ENCODE data around the gene TULP1. TPM values are rescaled to one million over a fixed set of nuclear protein-coding genes. Genes with fewer than 3 reads are reported as not detected.

The TULP1 gene
- total and polyA plus RNA-seq, 7 donors, result 0.05 to 0.09 (median 0.08) TPM; not detected in 4

DNA sequence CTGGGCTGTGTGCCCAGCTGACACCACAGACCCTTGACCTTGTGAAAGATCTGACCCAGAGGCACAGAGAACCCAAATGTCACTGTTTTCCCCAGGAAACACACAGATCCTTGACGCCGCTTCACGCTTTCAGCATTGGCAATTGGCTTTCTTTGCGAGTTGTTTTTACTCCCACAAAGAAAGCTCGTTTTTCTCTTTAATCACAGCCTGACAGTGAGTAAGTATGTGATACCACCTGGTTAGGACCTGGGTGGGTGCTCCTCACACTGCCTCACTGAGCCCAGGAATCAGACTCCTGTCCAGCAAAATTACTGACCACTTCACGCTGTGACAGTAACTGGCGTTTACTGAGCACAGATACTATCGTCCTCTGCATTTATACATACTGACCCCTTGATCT, 31.5 kb downstream of the TULP1 start:
- H3K4me1 ChIP-seq, result peaks cover under 1% of the 10 kb centered on the region
- no peaks in the 10 kb centered on the region for H3K9me3 ChIP-seq
- no peak for ATAC-seq
- H3K27ac ChIP-seq, result no peak overlapping the region
- H3K36me3 ChIP-seq (ENCODE audit: insufficient read depth in 1 of 2, low read depth in 1 of 2), result peaks cover 4 to 72% of the 10 kb centered on the region in 2 donors
- 79 to 92% (median 91%) methylated on average over 8 of the region's 8 CpGs for WGBS, 3 donors
- H3K4me3 ChIP-seq, result no peak overlapping the region
- TF ChIP-seq, protein P1, sequence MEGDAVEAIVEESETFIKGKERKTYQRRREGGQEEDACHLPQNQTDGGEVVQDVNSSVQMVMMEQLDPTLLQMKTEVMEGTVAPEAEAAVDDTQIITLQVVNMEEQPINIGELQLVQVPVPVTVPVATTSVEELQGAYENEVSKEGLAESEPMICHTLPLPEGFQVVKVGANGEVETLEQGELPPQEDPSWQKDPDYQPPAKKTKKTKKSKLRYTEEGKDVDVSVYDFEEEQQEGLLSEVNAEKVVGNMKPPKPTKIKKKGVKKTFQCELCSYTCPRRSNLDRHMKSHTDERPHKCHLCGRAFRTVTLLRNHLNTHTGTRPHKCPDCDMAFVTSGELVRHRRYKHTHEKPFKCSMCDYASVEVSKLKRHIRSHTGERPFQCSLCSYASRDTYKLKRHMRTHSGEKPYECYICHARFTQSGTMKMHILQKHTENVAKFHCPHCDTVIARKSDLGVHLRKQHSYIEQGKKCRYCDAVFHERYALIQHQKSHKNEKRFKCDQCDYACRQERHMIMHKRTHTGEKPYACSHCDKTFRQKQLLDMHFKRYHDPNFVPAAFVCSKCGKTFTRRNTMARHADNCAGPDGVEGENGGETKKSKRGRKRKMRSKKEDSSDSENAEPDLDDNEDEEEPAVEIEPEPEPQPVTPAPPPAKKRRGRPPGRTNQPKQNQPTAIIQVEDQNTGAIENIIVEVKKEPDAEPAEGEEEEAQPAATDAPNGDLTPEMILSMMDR (IDR thresholded peaks at IDR 0.05), result no peak
- intact Hi-C loops (cut with DNase I), result no loop called here
- DNase-seq, result no peak
- no peaks in the 10 kb centered on the region for H3K27me3 ChIP-seq (ENCODE audit: insufficient read depth in 3 of 3, low read length in 2 of 3)

DNA sequence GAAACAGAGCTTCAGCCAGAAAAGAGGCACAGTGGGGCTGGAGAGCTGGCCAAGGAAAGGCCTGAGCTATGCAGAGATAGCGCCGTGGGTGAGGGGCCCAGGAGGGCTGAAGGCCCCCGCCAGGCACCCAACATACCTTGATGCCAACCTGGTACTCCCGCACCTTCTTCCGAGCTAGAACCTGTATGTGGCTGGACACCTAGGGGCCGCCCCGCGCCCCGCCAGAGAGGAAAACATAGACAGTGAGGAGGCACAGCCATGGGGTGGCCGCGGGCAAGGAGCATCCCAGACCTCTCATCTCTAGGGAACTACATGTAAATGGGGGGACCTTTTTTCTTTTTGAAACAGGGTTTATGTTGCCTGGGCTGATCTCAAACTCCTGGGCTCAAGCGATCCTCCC, 32.5 kb downstream of the TULP1 start:
- DNase-seq (no peak), ATAC-seq (no peak)
- no peak overlapping the region for H3K4me3 ChIP-seq
- peaks cover 4 to 77% of the 10 kb centered on the region in 2 donors for H3K36me3 ChIP-seq (ENCODE audit: insufficient read depth in 1 of 2, low read depth in 1 of 2)
- no peaks in the 10 kb centered on the region for H3K9me3 ChIP-seq
- H3K27ac ChIP-seq, result no peak overlapping the region
- TF ChIP-seq, protein P1 (IDR thresholded peaks at IDR 0.05), result no peak
- H3K27me3 ChIP-seq (ENCODE audit: insufficient read depth in 3 of 3, low read length in 2 of 3), result no peaks in the 10 kb centered on the region
- WGBS, 3 donors, result 92 to 98% (median 94%) methylated on average over 9 to 12 of the region's 12 CpGs
- no peaks in the 10 kb centered on the region for H3K4me1 ChIP-seq
- intact Hi-C loops (cut with DNase I), result no loop called here

- Histone ChIP-seq H3K9me3 (no peaks in the 10 kb centered on the region), H3K4me3 (no peak overlapping the region), H3K27me3 (ENCODE audit: insufficient read depth in 3 of 3, low read length in 2 of 3) (no peaks in the 10 kb centered on the region), H3K36me3 (ENCODE audit: insufficient read depth in 1 of 2, low read depth in 1 of 2) (peaks cover 4 to 80% of the 10 kb centered on the region in 2 donors), H3K27ac (no peak overlapping the region), H3K4me1 (no peaks in the 10 kb centered on the region)
- TF ChIP-seq, protein P1 (IDR thresholded peaks at IDR 0.05), result no peak
- no peak for ATAC-seq
- intact Hi-C loops (cut with DNase I), result no loop called here
- WGBS, 3 donors, result 85 to 89% (median 88%) methylated on average over 7 of the region's 7 CpGs
- peak in 1 of 2 donors; percentile 21 for DNase-seq
Measured at GRCh38 chr6:35478259-35478658, 34.4 kb downstream of the TULP1 start.

GRCh38 chr6:35477551-35478179, 35.0 kb downstream of the TULP1 start:
- H3K4me1 ChIP-seq, result no peaks in the 10 kb centered on the region
- ATAC-seq (no peak), DNase-seq (no peak)
- intact Hi-C loops (cut with DNase I), result no loop called here
- no peak overlapping the region for H3K4me3 ChIP-seq
- no peaks in the 10 kb centered on the region for H3K27me3 ChIP-seq (ENCODE audit: insufficient read depth in 3 of 3, low read length in 2 of 3)
- H3K27ac ChIP-seq, result no peak overlapping the region
- peaks cover 4 to 82% of the 10 kb centered on the region in 2 donors for H3K36me3 ChIP-seq (ENCODE audit: insufficient read depth in 1 of 2, low read depth in 1 of 2)
- H3K9me3 ChIP-seq, result no peaks in the 10 kb centered on the region
- TF ChIP-seq, protein P1 (IDR thresholded peaks at IDR 0.05), result no peak
- 89 to 95% (median 90%) methylated on average over 5 of the region's 5 CpGs for WGBS, 3 donors

- WGBS, 3 donors, result 84 to 90% (median 85%) methylated on average over 7 to 8 of the region's 8 CpGs
- DNase-seq (peak in 1 of 2 donors; percentile 38), ATAC-seq (no peak)
- H3K9me3 ChIP-seq, result no peaks in the 10 kb centered on the region
- H3K27me3 ChIP-seq (ENCODE audit: insufficient read depth in 3 of 3, low read length in 2 of 3), result no peaks in the 10 kb centered on the region
- intact Hi-C loops (cut with DNase I), result no loop called here
- no peaks in the 10 kb centered on the region for H3K4me1 ChIP-seq
- no peak overlapping the region for H3K4me3 ChIP-seq
- TF ChIP-seq, protein P1 (IDR thresholded peaks at IDR 0.05), result no peak
- no peak overlapping the region for H3K27ac ChIP-seq
- peaks cover 4 to 83% of the 10 kb centered on the region in 2 donors for H3K36me3 ChIP-seq (ENCODE audit: insufficient read depth in 1 of 2, low read depth in 1 of 2)
Measured at GRCh38 chr6:35477028-35477427, 35.7 kb downstream of the TULP1 start.

All from psoas muscle (tissue), 8 donors.